Natural killer cell (primary cell): ENCODE results near the gene KRT37. TPM values are rescaled to one million over a fixed set of nuclear protein-coding genes. Genes with fewer than 3 reads are reported as not detected.

Experiments
- ATAC-seq, 3 donors: fragments of 150-1000 bp in 2 of 3; fragments of 200-7000 bp in 1 of 3; cut with Tn5 transposase; 1 replicate in 1 of 3; 2 replicates in 2 of 3; pipeline ENCODE4 v1.10.0; 2021; ENCODE audit warnings: mild to moderate bottlenecking in 2 of 3, moderate library complexity in 2 of 3
- DNase-seq, 2 donors: peaks; one replicate each; pipeline versions ENCODE4 v3.0.0 to v3.0.0-alpha.2; 2013 to 2021; ENCODE audit warnings: mixed read lengths in 1 of 2
- H3K27ac ChIP-seq: one replicate; pipeline ENCODE4 v1.5.1; 2013; ENCODE audit warnings: mild to moderate bottlenecking, low read length
- H3K27me3 ChIP-seq: one replicate; pipeline ENCODE4 v1.6.1; 2013; ENCODE audit warnings: low read length; ENCODE audit not compliant: control insufficient read depth, insufficient read depth
- H3K36me3 ChIP-seq: one replicate; pipeline ENCODE4 v1.6.1; 2013; ENCODE audit warnings: low read length; ENCODE audit not compliant: control insufficient read depth, insufficient read depth
- H3K4me1 ChIP-seq: one replicate; pipeline ENCODE4 v1.6.1; 2013; ENCODE audit warnings: low read length; ENCODE audit not compliant: control insufficient read depth, insufficient read depth
- H3K4me3 ChIP-seq: one replicate; pipeline ENCODE4 v1.5.1; 2013; ENCODE audit warnings: low read length
- H3K9me3 ChIP-seq: one replicate; pipeline ENCODE4 v1.6.1; 2013; ENCODE audit warnings: low read length; ENCODE audit not compliant: control insufficient read depth, insufficient read depth
- H3K27ac Mint-ChIP-seq, 2 donors: one replicate each; pipeline ENCODE4 v1.8.0; 2022; ENCODE audit warnings: mild to moderate bottlenecking in 2 of 2, mixed read lengths in 2 of 2, moderate library complexity in 1 of 2
- H3K27me3 Mint-ChIP-seq, 2 donors: one replicate each; pipeline ENCODE4 v1.8.0; 2022; ENCODE audit warnings: low read depth in 2 of 2, mixed read lengths in 2 of 2
- H3K36me3 Mint-ChIP-seq: one replicate; pipeline ENCODE4 v1.8.0; 2022; ENCODE audit warnings: mixed read lengths
- H3K4me1 Mint-ChIP-seq, 2 donors: one replicate each; pipeline ENCODE4 v1.8.0; 2022; ENCODE audit warnings: mixed read lengths in 2 of 2
- H3K4me3 Mint-ChIP-seq: one replicate; pipeline ENCODE4 v1.8.0; 2022; ENCODE audit warnings: mild to moderate bottlenecking, moderate library complexity, mixed read lengths
- H3K9me3 Mint-ChIP-seq, 2 donors: one replicate each; pipeline ENCODE4 v1.8.0; 2022; ENCODE audit warnings: mixed read lengths in 2 of 2
- CTCF ChIP-seq: fragments of 200-600 bp; IDR thresholded peaks from one replicate; pipeline ENCODE4 v1.8.0; 2022; ENCODE audit warnings: antibody characterized with exemption
- WGBS: methylation state at CpG from one replicate; pipeline ENCODE4 v1.1.7; 2013; ENCODE audit warnings: missing lambda C conversion rate; ENCODE audit not compliant: insufficient coverage; 5-methylcytosine and 5-hydroxymethylcytosine counted together
- intact Hi-C: fragments of 100-400 bp; cut with micrococcal nuclease; formaldehyde crosslinking; loops from one replicate; pipeline ENCODE4 v1.14.2; 2022
- total RNA-seq, 4 donors: library from RNA; stranded (reverse); fragments of 120-200 nt in 1 of 4; gene quantifications; one replicate each; pipeline versions ENCODE4 v1.2.3 to v1.2.4, GENCODE V29; 2013 to 2022

The KRT37 gene
- total RNA-seq, 3 donors from 2014 or later (not counting 1 experiment from before 2014, with no cell fraction given), result not detected

GRCh38 chr17:41457676-41458075 is 33.3 kb upstream of the KRT37 start:
- ATAC-seq (no peak), DNase-seq (no peak)
- Mint-ChIP-seq H3K4me3 (no peak overlapping the region), H3K4me1 (no peaks in the 10 kb centered on the region), H3K27me3 (peaks cover 16 to 19% of the 10 kb centered on the region in 2 donors), H3K9me3 (no peaks in the 10 kb centered on the region), H3K36me3 (no peaks in the 10 kb centered on the region), H3K27ac (no peak overlapping the region)
- Histone ChIP-seq H3K4me3 (no peak overlapping the region), H3K27ac (no peak overlapping the region), H3K36me3 (no peaks in the 10 kb centered on the region), H3K9me3 (no peaks in the 10 kb centered on the region), H3K27me3 (no peaks in the 10 kb centered on the region), H3K4me1 (no peaks in the 10 kb centered on the region)
- intact Hi-C loops, result no loop called here
- no peak for TF ChIP-seq CTCF
- WGBS, result 84% methylated on average over 4 of the region's 4 CpGs

GRCh38 chr17:41456204-41456603 is 31.8 kb upstream of the KRT37 start:
- WGBS, result 92% methylated on average over 3 of the region's 3 CpGs
- DNase-seq (no peak), ATAC-seq (no peak)
- no peaks in the 10 kb centered on the region for H3K4me1 Mint-ChIP-seq
- no peaks in the 10 kb centered on the region for H3K36me3 Mint-ChIP-seq
- intact Hi-C loops, result no loop called here
- H3K4me3 Mint-ChIP-seq, result no peak overlapping the region
- no peaks in the 10 kb centered on the region for H3K27me3 ChIP-seq
- TF ChIP-seq CTCF, result no peak
- H3K27me3 Mint-ChIP-seq, result peaks cover 17 to 34% of the 10 kb centered on the region in 2 donors
- H3K36me3 ChIP-seq, result no peaks in the 10 kb centered on the region
- no peaks in the 10 kb centered on the region for H3K9me3 ChIP-seq
- H3K27ac Mint-ChIP-seq, result no peak overlapping the region
- H3K9me3 Mint-ChIP-seq, result no peaks in the 10 kb centered on the region
- H3K4me1 ChIP-seq, result no peaks in the 10 kb centered on the region
- no peak overlapping the region for H3K4me3 ChIP-seq
- H3K27ac ChIP-seq, result no peak overlapping the region

GRCh38 chr17:41455236-41455635 is 30.9 kb upstream of the KRT37 start:
- no peak for TF ChIP-seq CTCF
- Mint-ChIP-seq H3K27ac (no peak overlapping the region), H3K9me3 (no peaks in the 10 kb centered on the region), H3K36me3 (no peaks in the 10 kb centered on the region), H3K27me3 (peaks cover 20 to 44% of the 10 kb centered on the region in 2 donors), H3K4me3 (no peak overlapping the region), H3K4me1 (no peaks in the 10 kb centered on the region)
- ATAC-seq, result no peak
- intact Hi-C loops, result no loop called here
- H3K9me3 ChIP-seq, result no peaks in the 10 kb centered on the region
- WGBS, result 100% methylated on average over 1 of the region's 1 CpG
- H3K4me1 ChIP-seq, result no peaks in the 10 kb centered on the region
- no peak overlapping the region for H3K27ac ChIP-seq
- no peak for DNase-seq
- no peak overlapping the region for H3K4me3 ChIP-seq
- H3K36me3 ChIP-seq, result no peaks in the 10 kb centered on the region
- H3K27me3 ChIP-seq, result no peaks in the 10 kb centered on the region

GRCh38 chr17:41453066-41453465 is 28.7 kb upstream of the KRT37 start:
- ATAC-seq (no peak), DNase-seq (no peak)
- Histone ChIP-seq H3K4me3 (no peak overlapping the region), H3K27me3 (no peaks in the 10 kb centered on the region), H3K36me3 (no peaks in the 10 kb centered on the region), H3K9me3 (no peaks in the 10 kb centered on the region), H3K27ac (no peak overlapping the region), H3K4me1 (no peaks in the 10 kb centered on the region)
- Mint-ChIP-seq H3K27me3 (peaks cover 19 to 53% of the 10 kb centered on the region in 2 donors), H3K4me3 (no peak overlapping the region), H3K27ac (no peak overlapping the region), H3K9me3 (no peaks in the 10 kb centered on the region), H3K4me1 (no peaks in the 10 kb centered on the region), H3K36me3 (no peaks in the 10 kb centered on the region)
- 78% methylated on average over 3 of the region's 3 CpGs for WGBS
- intact Hi-C loops, result no loop called here
- TF ChIP-seq CTCF, result no peak
